ENCODE results near the gene NR3C1. TPM values are rescaled to one million over a fixed set of nuclear protein-coding genes. Genes with fewer than 3 reads are reported as not detected.

The NR3C1 gene
- total and polyA plus RNA-seq, 2 of the 4 experiments (the other 2 are of a cell fraction) = 13.7 to 77.4 TPM

DNA sequence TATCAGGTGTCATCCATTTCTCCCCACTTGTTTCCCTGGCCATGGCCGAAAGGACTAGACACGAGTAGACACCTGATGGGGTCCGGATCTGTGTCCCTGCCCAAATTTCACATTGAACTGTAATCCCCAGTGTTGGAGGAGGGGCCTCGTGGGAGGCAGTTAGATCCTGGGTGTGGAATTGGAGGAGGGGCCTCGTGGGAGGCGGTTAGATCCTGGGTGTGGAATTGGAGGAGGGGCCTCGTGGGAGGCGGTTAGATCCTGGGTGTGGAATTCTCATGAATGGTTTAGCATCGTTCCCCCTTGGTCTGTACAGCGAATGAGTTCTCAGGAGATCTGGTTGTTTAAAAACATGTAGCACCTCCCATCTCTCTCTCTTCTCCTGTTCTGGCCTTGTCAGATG is 165.8 kb downstream of the NR3C1 start:
- no peak overlapping the region for H3K4me2 ChIP-seq (ENCODE audit: low read depth, low read length)
- no peaks in the 10 kb centered on the region for H3K36me3 ChIP-seq (ENCODE audit: control insufficient read depth, insufficient read depth, low read length)
- H3K18ac ChIP-seq (ENCODE audit: low read depth, low read length) = no peak overlapping the region
- WGBS, 2 experiments (ENCODE audit: extremely low coverage in 2 of 2, insufficient read length in 1 of 2) = 100% methylated on average over 1 of the region's 10 CpGs; no CpG with 5 or more reads in 1 of the 2 experiments
- ATAC-seq (ENCODE audit: low read depth) (no peak), DNase-seq (no peak)
- no peaks in the 10 kb centered on the region for H4K20me1 ChIP-seq (ENCODE audit: insufficient read depth, low read length)
- H3K23ac ChIP-seq (ENCODE audit: low read depth, low read length) = no peak overlapping the region
- dilution Hi-C loops (cut with HindIII; ENCODE audit: low sequenced_read_pairs, unreplicated experiment) = no loop called here
- no peaks in the 10 kb centered on the region for H3K79me1 ChIP-seq (ENCODE audit: low read depth in 1 of 2, low read length in 2 of 2)
- BruUV-seq (replicated peaks) = no TSS peak
- no peak overlapping the region for H4K8ac ChIP-seq (ENCODE audit: low read depth in 2 of 2, low read length in 2 of 2)
- peaks cover 13% of the 10 kb centered on the region for H3K9me1 ChIP-seq (ENCODE audit: insufficient read depth, low read length)
- TF ChIP-seq BHLHE40 (IDR thresholded peaks at IDR 0.05; ENCODE audit: low read depth, low read length) = no peak
- TF ChIP-seq POLR2A (IDR thresholded peaks at IDR 0.05; ENCODE audit: low read depth, low read length) = no peak
- TF ChIP-seq, protein P1, sequence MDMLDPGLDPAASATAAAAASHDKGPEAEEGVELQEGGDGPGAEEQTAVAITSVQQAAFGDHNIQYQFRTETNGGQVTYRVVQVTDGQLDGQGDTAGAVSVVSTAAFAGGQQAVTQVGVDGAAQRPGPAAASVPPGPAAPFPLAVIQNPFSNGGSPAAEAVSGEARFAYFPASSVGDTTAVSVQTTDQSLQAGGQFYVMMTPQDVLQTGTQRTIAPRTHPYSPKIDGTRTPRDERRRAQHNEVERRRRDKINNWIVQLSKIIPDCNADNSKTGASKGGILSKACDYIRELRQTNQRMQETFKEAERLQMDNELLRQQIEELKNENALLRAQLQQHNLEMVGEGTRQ (IDR thresholded peaks at IDR 0.05; ENCODE audit: low read depth, low read length) = no peak
- no peak overlapping the region for H4K91ac ChIP-seq (ENCODE audit: insufficient read depth, low read depth, low read length)
- H3K9me3 ChIP-seq (ENCODE audit: control insufficient read depth, insufficient read depth, low read length) = no peaks in the 10 kb centered on the region
- no peaks in the 10 kb centered on the region for H3K27me3 ChIP-seq (ENCODE audit: control insufficient read depth, insufficient read depth, low read length)
- H3K14ac ChIP-seq (replicated peaks; ENCODE audit: low read depth, low read length) = no peak overlapping the region
- H3K4me1 ChIP-seq (ENCODE audit: control insufficient read depth, insufficient read depth, low read length) = peaks cover 15% of the 10 kb centered on the region
- no peak overlapping the region for H2BK15ac ChIP-seq (ENCODE audit: low read depth, low read length)
- ChIA-PET POLR2A (ENCODE audit: unreplicated experiment) (no interaction called here), CTCF (no interaction called here)
- H3K4ac ChIP-seq (ENCODE audit: low read depth, low read length) = no peak overlapping the region
- no peak overlapping the region for H3K56ac ChIP-seq (ENCODE audit: extremely low read depth, insufficient read depth, low read length)
- H2AFZ ChIP-seq (replicated peaks; ENCODE audit: low read length, poor library complexity) = no peak overlapping the region
- H3K4me3 ChIP-seq (ENCODE audit: insufficient read depth, low read depth, low read length) = no peak overlapping the region
- no peak overlapping the region for H3K27ac ChIP-seq (ENCODE audit: insufficient read depth, low read length)
- no peak overlapping the region for H4K5ac ChIP-seq (ENCODE audit: low read depth, low read length)
- no peak overlapping the region for H3K9ac ChIP-seq (ENCODE audit: low read depth, low read length)
- intact Hi-C loops (cut with micrococcal nuclease) = no loop called here
- no peak overlapping the region for H2AK9ac ChIP-seq (replicated peaks; ENCODE audit: low read depth, low read length, poor library complexity)
- H2BK120ac ChIP-seq (ENCODE audit: low read depth, low read length) = no peak overlapping the region
- in situ Hi-C loops (cut with MboI; ENCODE audit: low sequenced_read_pairs) = no loop called here
- no peak overlapping the region for H2BK20ac ChIP-seq (ENCODE audit: low read depth, low read length)
- no peak overlapping the region for H2BK5ac ChIP-seq (ENCODE audit: low read depth, low read length, poor library complexity, severe bottlenecking)
- H2AK5ac ChIP-seq (ENCODE audit: low read depth, low read length) = no peak overlapping the region
